8988T (cell line): ENCODE data around the gene GPR63.

ENCODE experiments used
- DNase-seq: peaks from one replicate; pipeline ENCODE4 v3.0.0; 2011

Gene GPR63

GRCh38 chr6:96816301-96816817 is 20.9 kb downstream of the GPR63 start:
- DNase-seq = no peak

- DNase-seq = no peak
These were observed 22.7 kb downstream of the GPR63 start for GRCh38 chr6:96814625-96815024.

GRCh38 chr6:96812077-96812703 is 25.1 kb downstream of the GPR63 start:
- no peak for DNase-seq

- no peak for DNase-seq
These were observed 25.6 kb downstream of the GPR63 start for GRCh38 chr6:96811670-96812069.

GRCh38 chr6:96811136-96811535 is 26.1 kb downstream of the GPR63 start:
- DNase-seq = no peak

- no peak for DNase-seq
These were observed 28.2 kb downstream of the GPR63 start for GRCh38 chr6:96809119-96809518.

GRCh38 chr6:96803106-96803481 is 34.2 kb downstream of the GPR63 start:
- DNase-seq = no peak

- no peak for DNase-seq
These were observed 41.8 kb downstream of the GPR63 start for GRCh38 chr6:96795481-96795880.

GRCh38 chr6:96794980-96795379 is 42.3 kb downstream of the GPR63 start:
- no peak for DNase-seq

GRCh38 chr6:96792561-96793190 is 44.6 kb downstream of the GPR63 start:
- no peak for DNase-seq

GRCh38 chr6:96789871-96790270 is 47.4 kb downstream of the GPR63 start:
- no peak for DNase-seq

- no peak for DNase-seq
These were observed 49.3 kb downstream of the GPR63 start for GRCh38 chr6:96787846-96788580.

- DNase-seq = no peak
These were observed 50.9 kb downstream of the GPR63 start for GRCh38 chr6:96786336-96786735.

GRCh38 chr6:96784650-96785049 is 52.6 kb downstream of the GPR63 start:
- DNase-seq = no peak

GRCh38 chr6:96783307-96783706 is 54.0 kb downstream of the GPR63 start:
- DNase-seq = no peak

GRCh38 chr6:96781557-96781956 is 55.7 kb downstream of the GPR63 start:
- no peak for DNase-seq

GRCh38 chr6:96777113-96777512 is 60.2 kb downstream of the GPR63 start:
- no peak for DNase-seq

GRCh38 chr6:96775727-96776400 is 61.4 kb downstream of the GPR63 start:
- DNase-seq = no peak

- no peak for DNase-seq
These were observed 70.5 kb downstream of the GPR63 start for GRCh38 chr6:96766769-96767168.

GRCh38 chr6:96762599-96762998 is 74.7 kb downstream of the GPR63 start:
- DNase-seq = no peak

GRCh38 chr6:96761794-96762193 is 75.5 kb downstream of the GPR63 start:
- no peak for DNase-seq

- no peak for DNase-seq
These were observed 77.1 kb downstream of the GPR63 start for GRCh38 chr6:96760153-96760687.

- no peak for DNase-seq
These were observed 82.2 kb downstream of the GPR63 start for GRCh38 chr6:96755096-96755495.
